Epithelial cell of proximal tubule (primary cell): ENCODE measurements around the gene ADIPOR2. TPM values are rescaled to one million over a fixed set of nuclear protein-coding genes. Genes with fewer than 3 reads are reported as not detected.
A peak's percentile ranks its signal among the peaks of the same experiment; 100 is the strongest.

Source experiments
- DNase-seq: peaks from one replicate; pipeline ENCODE4 v3.0.0-alpha.2; 2011; ENCODE audit warnings: low read depth
- H3K4me3 ChIP-seq: 2 replicates; pipeline ENCODE4 v1.5.1; 2011; ENCODE audit warnings: low read depth, mild to moderate bottlenecking, low read length
- total RNA-seq: library from RNA; depleted of rRNA; stranded (reverse); fragments of >200 nt; gene quantifications from 2 replicates; pipeline ENCODE4 v1.2.3, GENCODE V29; 2015
- TF ChIP-seq, protein P1 (sequence below): conservative IDR thresholded peaks from 2 replicates; pipeline ENCODE4 v1.5.1; 2012; ENCODE audit warnings: low read depth, mild to moderate bottlenecking, low read length

ADIPOR2 gene, protein sequence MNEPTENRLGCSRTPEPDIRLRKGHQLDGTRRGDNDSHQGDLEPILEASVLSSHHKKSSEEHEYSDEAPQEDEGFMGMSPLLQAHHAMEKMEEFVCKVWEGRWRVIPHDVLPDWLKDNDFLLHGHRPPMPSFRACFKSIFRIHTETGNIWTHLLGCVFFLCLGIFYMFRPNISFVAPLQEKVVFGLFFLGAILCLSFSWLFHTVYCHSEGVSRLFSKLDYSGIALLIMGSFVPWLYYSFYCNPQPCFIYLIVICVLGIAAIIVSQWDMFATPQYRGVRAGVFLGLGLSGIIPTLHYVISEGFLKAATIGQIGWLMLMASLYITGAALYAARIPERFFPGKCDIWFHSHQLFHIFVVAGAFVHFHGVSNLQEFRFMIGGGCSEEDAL
- total RNA-seq: 22.6 and 22.8 TPM in 2 replicates

DNA sequence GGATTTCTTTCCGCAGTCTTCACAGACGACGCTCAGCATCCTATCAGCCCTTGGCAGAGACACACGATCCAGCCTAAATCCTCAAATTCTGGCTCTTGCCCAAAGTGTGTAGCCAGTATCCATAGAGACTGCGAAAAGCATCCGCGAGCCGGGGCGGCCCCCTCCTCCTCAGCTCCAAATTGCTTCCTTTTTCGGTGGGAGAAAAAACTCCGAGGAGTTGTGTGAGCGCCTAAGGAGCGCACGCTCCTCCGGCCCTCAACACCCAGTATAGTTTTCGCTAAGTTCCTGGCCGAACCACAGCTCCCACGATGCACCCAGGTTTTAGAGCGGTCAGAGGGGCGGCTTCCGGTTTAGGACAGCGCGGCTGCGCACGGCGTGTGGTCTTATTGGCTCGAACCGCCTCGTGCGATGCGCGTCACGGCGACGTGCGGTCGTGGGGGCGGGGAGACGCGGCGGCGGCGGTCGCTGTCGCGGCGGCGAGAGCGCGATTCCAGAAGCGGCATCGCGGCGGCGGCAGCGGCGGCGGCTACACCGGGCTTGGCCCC lies at the start of gene ADIPOR2:
Gene ADIPOR2, plus strand, starts transcription at position 493 of the 545 bp plus-strand sequence. CDS start 63,274 bp downstream, outside the sequence.
- peak; percentile 64 for DNase-seq
- TF ChIP-seq, protein P1, sequence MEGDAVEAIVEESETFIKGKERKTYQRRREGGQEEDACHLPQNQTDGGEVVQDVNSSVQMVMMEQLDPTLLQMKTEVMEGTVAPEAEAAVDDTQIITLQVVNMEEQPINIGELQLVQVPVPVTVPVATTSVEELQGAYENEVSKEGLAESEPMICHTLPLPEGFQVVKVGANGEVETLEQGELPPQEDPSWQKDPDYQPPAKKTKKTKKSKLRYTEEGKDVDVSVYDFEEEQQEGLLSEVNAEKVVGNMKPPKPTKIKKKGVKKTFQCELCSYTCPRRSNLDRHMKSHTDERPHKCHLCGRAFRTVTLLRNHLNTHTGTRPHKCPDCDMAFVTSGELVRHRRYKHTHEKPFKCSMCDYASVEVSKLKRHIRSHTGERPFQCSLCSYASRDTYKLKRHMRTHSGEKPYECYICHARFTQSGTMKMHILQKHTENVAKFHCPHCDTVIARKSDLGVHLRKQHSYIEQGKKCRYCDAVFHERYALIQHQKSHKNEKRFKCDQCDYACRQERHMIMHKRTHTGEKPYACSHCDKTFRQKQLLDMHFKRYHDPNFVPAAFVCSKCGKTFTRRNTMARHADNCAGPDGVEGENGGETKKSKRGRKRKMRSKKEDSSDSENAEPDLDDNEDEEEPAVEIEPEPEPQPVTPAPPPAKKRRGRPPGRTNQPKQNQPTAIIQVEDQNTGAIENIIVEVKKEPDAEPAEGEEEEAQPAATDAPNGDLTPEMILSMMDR: no peak
- H3K4me3 ChIP-seq: peak within 1 kb of the TSS; percentile 84

DNA sequence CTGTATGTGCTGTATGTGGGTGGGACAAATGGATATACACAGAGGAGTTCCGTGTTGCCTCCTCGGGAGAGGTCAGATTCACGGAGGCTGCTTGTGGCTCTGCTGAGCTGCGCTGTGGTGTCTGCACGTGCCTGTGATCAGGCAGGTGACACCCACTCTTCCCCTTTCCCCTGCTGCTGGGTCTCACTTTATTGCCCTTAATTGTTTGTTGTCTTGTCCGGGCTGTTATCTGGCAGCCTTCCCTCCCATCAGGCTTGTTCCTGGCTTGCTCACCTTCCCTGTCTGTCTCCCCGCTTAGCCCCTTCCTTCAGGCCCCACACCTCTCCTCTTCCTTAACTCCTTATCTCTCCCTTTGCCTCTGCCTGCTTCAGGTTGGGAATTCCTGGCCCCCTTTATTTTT lies 48.4 kb upstream of the ADIPOR2 start:
- TF ChIP-seq, protein P1: no peak
- no peak overlapping the region for H3K4me3 ChIP-seq
- DNase-seq: no peak

DNA sequence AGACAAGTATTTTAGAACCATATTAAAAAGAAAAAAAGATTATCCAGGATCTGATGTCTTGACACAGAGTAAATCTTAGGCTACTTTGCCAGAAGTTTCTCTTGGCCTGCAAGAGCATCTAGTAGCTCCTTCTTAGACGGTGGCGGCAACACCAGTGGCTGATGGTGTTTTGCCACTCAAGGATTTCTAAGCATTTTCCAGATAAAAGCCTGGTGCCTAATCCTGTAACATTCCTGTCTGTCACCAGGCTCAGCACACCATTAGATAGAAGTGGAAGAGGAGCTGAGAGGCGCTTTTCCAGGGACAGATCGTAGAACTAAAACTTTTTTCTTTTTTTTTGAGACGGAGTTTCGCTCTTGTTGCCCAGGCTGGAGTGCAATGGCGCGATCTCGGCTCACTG lies 47.8 kb upstream of the ADIPOR2 start:
- H3K4me3 ChIP-seq: no peak overlapping the region
- no peak for DNase-seq
- TF ChIP-seq, protein P1: no peak

DNA sequence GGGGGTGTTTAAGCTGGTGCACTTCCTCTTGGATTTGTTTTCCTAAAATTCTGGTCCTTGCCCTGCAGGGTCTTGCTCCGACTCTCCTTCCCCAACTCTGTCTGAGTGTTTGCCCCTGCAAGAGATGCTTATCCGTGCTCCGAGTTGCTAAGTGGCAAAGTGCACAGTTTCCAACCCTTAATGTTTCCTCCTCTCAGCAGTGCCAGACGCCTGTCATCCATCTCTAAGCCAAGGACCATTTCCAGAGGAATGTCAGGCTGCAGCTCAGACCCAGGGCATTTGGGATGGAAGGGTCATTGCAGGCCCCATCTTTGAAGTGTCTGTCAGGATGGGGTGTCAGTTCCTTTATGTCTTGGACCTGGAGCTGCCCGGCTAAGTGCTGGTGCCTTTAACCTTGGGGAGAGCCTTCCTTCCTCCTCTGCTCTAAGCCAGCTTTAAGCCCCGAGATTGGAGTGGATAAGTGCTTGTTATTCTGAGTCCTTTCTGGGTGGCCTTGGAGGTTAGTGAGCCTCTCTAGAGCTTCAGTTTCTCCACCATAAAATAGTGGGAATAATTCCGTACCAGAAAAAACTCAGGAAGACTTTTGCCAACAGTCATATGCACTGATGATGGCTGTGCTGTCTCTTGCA lies 46.9 kb upstream of the ADIPOR2 start:
- TF ChIP-seq, protein P1: no peak
- no peak overlapping the region for H3K4me3 ChIP-seq
- DNase-seq: no peak

DNA sequence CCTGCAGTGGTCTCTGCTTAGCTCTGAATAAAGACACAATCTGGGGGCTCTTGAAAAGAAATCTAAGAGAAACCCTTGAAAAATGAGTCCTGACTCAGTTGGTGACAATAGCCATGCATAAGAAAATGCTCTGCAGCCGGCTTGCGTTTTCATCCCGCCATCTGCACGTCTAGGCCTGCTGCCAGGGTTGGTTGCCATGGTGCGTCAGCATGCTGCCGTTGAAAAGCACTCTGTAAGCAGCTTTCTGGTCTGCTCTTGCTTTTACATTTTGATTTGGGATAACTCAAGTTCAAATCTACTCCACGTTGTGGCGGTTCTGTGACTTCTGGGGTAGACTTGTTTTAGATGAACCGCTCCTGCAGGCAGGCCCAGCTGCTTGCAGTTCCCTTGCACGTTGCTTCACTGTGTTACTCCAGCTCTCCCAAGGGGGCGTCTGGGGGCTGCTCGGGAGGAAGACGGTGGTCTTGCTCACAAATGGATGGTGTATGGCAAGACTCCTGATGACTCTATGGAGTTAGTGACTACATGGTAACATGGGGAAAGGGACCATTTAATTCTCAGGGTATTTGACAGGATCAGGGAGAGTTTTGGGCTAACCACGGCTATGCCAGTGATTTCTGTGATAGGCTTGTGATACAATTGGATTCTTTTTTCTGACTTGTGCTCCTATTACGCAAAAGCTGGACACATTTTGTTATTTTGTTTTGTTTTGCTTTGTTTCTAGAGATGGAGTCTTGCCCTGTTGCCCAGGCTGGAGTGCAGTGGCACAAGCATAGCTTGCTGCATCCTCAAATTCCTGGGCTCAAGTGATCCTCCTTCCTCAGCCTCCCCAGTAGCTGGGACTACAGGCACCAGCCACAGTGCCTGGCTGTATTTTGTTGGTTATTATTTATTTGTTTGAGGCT lies 46.1 kb upstream of the ADIPOR2 start:
- no peak overlapping the region for H3K4me3 ChIP-seq
- TF ChIP-seq, protein P1: no peak
- DNase-seq: no peak

DNA sequence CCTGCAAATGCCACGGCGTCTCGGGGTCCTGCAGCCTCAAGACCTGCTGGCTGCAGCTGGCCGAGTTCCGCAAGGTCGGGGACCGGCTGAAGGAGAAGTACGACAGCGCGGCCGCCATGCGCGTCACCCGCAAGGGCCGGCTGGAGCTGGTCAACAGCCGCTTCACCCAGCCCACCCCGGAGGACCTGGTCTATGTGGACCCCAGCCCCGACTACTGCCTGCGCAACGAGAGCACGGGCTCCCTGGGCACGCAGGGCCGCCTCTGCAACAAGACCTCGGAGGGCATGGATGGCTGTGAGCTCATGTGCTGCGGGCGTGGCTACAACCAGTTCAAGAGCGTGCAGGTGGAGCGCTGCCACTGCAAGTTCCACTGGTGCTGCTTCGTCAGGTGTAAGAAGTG lies 45.1 kb upstream of the ADIPOR2 start:
- TF ChIP-seq, protein P1: no peak
- DNase-seq: no peak
- no peak overlapping the region for H3K4me3 ChIP-seq
